HG03045 (cell line): ENCODE data around the gene TMEM208.

ENCODE experiments used
- ATAC-seq: cut with Tn5 transposase; IDR thresholded peaks from one replicate; pipeline ENCODE4 v1.9.1; 2021; ENCODE audit warnings: mild to moderate bottlenecking, moderate library complexity; ENCODE audit not compliant: unreplicated experiment

TMEM208 gene

DNA sequence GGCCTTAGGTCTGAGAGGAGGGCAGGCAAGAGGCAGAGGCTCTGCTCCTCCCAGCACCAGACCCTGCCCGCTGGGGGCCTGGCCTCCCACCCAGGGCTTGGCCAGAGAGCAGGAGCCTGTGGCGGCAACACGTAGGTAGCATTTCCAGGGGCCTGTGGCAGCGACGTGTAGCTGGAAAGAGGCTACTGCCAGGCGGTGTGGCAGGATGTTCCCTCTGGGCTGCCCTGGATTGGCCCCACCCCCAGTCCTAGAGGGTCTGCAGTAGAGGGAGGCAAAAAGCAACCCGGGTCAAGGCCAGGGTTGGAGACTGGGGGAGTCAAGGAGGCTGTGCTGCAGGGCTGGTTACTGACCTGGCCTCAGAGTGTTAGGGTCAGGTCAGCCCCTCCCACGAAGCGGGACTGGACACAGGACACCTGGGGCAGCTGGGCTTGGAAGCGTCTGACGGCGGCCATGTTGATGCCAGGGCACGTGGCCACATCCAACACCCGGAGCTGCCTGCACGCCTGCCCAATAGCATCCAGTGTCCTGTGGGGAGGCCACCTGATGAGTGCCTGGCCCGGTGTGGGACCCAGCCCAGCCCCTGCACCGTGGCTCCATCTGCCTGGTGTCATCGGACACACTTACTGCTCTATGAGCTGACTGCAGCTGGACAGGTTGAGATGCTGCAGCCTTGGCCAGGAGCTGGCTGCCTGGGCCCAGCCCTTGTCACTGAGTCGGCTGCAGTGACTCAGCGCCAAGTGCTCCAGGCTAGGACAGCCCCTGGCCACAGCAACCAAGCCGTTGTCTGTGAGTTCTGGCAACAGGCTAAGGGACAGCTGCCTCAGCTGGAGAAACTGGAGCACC, 19.5 kb upstream of the TMEM208 start:
- ATAC-seq = no peak

DNA sequence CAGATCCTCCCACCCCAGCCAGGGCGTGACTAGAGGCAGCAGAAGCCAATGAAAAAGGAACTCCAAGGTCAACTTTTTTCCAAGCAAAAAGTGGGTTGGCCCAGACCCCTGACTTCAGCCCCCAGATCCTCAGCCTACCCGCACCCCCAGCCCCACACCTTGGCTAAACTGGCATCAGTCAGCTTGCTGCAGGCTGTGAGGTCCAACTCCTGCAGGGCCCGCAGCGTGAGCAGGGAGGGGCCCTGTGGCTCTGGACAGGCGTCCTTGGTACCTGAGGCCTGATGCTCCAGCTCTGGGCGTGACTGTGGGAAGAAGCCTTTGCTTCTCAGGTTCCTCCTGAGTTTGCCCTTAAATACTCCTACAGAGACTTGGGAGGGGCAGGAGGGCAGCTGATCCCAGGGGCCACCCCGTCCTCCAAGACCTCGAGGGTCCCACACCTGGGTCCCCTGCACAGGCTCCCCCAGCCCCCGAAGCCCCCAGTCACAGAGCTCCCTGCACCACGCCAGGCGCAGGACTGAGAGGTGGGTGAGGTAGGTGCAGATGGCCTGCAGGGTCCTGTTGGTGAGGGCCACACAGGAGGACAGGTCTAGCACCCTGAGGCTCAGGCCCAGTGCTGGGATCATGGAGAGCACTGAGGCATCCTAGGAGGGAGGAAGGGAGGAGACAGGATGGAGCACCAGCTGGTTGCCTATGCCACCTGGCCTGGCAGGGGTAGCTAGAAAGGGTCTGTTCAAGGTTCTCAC, 18.6 kb upstream of the TMEM208 start:
- ATAC-seq = no peak

DNA sequence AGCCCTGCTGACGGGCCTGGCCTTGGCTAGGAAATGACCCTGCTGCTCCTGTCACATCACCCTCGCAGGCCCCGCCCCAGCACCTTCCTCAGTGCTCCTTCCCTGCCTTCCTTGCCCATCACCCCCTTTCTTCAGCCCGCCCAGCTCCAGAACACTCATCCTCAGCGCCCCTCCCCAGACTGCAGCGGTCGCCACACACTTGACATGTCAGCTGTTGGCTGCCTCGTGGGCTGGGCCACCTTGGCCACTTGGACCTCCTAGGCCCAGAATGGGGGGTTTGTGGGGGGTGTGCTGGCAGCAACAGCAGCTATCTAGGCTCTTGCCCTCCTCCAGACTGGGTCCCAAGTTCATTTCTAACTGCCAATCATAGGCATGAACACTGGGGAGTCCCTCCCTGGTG, 17.4 kb upstream of the TMEM208 start:
- no peak for ATAC-seq

DNA sequence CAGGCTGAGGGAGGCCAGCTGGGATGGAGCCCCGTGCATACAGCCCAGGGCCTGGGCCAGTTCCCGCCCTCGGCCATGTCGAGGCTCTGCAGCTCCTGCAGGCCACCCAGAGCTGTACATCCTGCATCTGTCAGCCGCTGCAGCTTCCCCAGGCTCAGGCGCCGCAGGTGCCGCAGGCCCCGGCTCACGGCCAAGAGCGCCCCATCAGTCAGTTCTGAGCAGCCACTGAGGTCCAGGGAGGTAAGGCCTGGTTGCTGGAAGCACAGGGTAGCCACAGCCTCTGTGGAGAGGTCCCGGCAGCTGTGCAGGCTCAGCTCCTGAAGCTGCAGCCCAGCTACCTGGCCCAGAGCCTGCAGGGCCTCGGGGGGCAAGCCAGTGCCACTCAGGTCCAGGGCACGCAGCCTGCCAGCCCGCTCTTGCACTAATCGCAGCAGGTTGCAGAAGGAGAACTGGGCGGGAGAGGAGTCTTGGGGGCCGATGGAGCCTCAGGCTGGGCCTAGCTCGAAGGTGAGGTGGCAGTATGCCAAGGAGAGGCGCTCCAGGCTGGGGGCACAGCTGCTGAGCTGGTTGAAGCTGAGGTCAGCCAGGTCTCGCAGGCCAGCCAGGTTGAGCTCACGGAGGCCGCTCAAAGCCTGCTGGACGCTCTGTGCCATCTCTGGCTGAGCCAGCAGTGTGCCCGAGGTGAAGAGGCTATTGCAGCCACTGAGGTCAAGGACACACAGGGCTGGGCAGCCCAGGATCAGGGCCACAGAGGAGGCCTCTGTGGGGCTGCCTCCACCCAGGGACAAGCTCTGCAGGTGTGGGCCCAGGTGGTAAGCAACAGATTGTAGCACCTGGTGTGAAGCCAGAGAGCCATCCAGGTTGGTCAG, 16.6 kb upstream of the TMEM208 start:
- no peak for ATAC-seq

DNA sequence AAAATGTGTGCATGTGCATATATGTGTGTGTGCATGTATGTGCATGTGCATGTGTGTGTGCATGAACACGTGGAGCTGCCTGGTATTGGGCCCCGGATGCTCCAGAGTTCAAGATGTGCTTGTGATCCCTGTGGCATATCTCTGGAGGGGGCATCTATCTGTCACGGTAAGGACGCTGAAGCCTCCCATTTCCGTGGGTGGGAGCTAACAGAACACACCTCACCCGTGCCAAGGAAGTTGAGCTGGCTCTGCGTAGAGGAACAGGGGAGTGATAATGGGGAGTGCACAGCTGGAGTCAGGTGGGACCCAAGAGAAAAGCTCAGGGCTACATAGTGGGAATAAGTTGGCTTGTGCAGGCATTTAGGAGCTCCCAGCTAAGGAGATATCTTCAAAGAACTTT, 15.3 kb upstream of the TMEM208 start:
- ATAC-seq = no peak

DNA sequence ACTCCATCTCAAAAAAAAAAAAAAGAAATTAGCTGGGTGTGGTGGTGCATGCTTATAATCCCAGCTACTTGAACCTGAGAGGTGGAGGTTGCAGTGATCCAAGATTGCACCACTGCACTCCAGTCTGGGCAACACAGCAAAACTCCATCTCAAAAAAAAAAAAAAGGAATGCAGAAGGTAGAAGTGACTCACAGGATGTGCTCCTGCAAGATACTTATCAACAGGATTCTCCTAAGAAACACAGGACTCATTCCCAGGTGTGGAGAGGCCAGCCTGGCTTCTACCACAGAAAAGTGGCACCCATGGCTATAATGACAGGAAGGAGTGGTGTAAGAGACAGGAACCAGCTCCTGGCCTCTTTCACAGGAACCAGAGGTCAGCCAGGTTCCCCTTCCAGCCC, 14.2 kb upstream of the TMEM208 start:
- ATAC-seq = no peak

DNA sequence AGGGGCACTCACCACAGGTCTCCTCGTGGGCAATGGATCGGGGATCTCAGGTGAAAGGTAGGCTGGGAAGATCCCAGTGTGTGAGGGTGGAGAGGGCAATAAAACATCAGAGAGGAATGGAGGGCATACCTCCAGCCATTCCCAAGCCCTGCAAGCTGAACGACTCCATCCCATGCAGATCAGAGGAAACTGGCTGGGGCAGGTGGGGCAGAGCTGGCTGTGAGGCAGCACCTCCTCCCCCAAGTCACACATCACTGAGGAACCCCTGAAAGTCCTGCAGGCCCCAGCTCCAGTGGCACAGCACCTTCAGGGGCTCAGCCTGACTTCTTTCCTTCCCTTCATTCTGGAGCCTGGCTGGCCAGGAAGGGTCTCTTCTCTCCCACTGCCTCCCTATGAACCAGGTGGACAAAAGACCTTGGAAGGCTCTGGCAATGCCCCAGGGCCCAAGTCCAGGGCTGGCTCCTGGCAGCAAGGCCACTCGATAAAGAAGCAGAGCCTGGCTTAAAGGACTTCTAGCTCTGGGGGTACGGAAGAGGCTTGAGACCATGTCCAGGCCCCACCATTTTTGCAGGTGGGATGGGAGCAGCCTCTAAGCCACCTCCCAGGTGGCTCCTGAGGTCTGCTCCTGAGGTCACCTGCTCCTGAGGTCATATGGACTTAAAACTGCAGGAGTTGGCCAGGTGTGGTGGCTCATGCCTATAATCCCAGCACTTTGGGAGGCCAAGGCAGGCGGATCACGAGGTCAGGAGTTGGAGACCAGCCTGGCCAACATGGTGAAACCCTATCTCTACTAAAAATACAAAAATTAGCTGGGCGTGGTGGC, 13.5 kb upstream of the TMEM208 start:
- ATAC-seq = no peak

DNA sequence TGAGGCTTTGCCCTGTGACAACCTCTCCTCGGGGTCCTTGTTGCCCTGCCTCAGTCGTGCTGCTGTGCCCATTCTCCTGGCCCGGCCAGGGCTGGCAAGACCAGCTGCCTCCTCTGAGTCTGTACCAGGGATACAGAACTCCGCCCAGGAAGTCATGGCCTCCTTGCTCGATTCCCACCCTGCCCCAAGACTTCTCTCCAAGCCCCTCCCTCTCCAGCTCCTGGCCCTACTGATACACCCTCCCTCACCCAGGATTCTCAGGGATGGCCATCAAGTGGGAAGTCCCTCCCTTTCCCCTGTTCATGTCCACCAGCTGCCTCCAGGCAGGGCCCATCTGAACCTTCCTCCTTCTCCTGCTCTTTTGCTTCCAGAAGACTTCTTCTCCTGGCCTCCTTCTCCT, 11.2 kb upstream of the TMEM208 start:
- no peak for ATAC-seq

DNA sequence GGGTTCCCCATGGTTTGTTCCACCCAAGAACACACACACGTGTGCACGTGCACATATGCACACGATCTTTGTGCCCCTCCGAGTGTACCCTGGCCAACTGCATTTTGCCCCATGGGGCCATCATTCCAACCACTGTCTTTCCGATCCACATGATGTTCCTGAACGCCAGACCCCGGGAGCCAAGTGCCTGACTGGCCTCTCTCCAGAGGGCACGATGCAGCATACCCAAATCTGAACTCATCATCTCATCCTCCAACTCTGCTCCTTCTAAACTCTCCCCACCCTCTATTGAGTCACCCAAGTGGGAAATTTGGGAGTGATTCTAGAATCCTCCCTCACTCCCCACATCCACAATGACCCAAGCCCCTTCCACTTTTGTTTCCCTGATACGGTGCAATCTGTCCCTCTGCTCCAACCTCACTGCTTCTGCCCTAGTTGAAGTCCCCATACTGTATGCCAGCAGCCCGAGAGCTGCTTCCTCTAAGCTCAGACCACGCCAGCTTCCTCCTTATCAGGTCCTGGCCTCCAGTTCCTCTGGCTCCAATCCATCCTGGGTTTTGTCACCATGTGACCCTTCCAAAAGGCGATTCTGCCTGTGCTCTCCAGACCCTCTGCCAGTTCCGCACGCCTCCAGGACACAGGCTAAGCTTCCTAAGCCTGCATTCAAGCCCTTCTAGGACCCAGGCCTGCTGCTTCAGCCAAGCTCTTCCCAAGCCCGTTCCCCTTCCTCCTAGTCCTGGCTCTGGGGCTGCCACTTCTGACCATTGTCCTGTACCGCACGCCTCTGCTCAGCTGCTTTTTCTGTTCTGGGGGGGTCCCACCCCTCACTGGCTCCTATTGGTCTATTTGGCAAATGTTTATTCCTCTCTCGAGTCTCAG, 10.1 kb upstream of the TMEM208 start:
- no peak for ATAC-seq

DNA sequence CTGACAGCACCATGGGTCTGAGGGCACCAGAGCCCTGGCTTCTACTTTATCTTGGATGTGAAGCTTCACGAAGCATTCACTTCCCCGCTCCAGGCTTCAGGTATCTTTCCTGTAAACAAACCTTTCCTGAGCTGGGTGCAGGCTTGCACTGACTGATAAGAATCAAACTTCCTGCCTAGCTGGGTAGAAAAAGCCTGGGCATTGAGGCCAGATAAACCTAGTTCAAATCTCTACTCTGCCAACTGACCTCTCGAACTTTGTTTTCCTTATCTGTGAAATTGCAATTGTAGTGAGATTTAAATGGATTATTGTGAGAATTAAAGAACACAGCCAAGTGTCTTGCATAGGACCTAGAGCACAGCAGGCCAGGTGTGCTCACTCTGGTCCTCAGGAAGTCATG, 2.9 kb upstream of the TMEM208 start:
- ATAC-seq = no peak

DNA sequence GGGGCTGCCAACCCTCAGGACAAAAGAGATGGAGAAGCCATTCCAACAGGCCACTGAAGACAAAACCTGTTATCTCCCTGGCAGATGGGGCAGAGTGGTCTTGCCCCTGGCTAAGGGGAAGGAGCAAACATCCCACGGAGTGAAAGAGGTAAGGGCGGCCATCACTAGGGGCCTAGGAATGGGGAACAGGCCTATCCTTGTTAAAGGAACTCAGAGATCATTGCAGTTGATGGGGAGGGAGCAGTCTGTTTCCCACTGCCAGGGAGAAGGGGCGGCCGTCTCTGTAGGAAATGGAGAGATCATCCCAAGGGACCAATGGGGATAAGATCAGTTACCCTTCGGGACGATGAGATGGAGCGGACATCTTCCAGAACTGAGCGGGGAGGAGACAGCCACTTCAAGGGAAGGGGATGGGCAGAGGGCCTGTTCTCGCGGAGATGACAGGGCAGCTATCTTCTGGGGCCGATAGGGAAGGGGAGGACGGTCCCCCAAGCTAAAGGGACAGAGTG, 581 bp upstream of the TMEM208 start:
- no peak for ATAC-seq

DNA sequence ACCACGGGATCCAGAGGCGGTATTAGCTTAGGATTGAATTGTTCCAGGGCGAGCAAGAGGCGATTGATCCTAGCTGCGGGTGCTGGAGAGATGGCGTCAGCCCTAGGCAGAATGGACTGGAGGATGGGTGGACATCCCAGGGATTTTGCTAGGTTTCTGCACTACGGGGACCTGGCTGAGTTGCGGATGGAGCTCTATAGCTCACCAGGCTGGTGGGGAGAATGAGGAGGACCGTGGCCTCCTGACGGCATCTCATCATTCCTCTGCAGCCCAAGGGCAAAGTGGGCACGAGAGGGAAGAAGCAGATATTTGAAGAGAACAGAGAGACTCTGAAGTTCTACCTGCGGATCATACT, 614 bp downstream of the TMEM208 start:
- no peak for ATAC-seq

DNA sequence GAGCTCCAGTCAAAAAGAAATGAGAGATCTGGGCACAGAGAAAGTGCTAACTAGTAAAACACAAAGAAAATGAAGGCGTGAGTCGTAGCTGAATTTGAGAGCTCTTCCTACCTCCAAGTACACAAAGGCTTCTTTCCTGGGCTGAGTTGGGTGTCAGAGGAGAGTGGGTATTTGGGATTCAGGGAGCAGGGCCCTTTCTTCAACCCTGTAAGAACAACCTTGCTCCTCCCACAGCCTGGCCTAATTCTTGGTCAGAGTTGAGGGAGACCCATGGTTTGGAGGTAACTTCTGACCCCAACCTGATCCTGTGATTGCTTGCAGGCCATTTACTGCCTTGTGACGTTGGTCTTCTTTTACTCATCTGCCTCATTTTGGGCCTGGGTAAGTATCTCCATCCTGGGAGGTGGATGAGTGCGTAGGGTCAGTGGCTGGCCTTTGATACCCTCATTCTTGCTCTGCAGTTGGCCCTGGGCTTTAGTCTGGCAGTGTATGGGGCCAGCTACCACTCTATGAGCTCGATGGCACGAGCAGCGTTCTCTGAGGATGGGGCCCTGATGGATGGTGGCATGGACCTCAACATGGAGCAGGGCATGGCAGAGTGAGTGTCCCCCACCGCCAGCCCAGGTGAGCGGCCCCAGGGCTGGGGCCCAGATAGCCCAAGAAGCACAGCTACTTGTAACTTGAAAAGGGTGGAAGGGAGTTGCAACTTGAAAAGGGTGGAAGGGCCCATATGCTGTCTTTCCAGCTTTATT, 1.3 kb downstream of the TMEM208 start:
- ATAC-seq = no peak

DNA sequence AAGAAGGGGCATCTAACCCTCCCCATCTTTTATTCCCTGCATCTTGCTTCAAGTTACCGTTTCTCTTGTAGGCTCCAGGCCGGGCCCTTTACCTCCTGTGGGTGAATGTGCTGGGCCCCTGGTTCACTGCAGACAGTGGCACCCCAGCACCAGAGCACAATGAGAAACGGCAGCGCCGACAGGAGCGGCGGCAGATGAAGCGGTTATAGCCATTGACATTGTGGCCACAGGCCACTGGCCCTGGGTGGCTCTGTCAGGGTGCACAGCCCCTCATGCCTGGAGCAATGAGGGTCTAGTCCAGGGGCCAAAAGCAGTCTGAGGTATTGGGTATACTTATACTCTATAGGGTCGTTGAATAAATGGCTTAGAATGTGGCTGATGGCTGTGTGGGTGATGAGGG, 2.0 kb downstream of the TMEM208 start:
- no peak for ATAC-seq

DNA sequence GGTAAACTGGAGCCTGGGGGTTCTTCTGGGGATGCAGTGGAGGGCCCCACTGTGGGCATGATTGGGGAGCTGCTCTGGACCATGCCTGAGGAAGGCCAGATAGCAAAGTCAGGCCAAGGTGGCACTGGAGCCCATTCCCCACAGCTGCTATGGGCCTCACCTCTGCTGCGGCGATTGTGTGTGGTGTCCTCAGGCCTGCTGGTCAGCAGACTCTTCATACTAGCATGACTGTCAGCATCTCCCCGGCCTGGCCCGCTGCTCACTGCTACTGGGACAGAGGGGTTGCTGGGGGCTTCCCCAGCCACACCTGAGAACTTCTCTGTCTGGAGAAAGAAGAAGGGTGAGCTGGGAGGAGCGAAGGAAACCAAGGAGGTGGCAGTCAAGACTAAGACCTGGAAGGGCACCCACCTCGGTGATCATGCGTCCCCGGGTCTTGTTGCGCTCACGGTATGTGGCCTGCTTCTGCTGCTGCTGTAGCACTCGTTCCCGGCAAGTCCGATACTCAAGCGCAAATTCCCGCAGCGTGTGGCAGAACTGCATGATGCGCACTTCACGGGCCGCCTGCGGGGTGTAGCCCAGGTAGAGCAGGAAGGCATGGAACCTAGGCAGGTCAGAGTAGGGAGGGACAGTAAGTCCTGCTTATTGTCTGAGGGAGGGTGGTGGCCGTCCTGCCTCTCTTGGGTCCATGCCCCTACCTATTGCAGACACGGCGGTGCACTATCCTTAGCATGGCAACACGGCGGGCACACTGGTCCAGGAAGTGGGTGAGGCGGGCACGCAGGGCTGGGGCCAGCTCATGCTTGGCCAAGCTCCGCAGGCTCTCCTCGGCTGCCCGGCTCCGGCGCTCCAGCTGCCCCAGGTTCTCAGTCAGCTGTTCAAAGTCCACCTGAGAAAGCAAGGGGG, 3.2 kb downstream of the TMEM208 start:
- no peak for ATAC-seq

DNA sequence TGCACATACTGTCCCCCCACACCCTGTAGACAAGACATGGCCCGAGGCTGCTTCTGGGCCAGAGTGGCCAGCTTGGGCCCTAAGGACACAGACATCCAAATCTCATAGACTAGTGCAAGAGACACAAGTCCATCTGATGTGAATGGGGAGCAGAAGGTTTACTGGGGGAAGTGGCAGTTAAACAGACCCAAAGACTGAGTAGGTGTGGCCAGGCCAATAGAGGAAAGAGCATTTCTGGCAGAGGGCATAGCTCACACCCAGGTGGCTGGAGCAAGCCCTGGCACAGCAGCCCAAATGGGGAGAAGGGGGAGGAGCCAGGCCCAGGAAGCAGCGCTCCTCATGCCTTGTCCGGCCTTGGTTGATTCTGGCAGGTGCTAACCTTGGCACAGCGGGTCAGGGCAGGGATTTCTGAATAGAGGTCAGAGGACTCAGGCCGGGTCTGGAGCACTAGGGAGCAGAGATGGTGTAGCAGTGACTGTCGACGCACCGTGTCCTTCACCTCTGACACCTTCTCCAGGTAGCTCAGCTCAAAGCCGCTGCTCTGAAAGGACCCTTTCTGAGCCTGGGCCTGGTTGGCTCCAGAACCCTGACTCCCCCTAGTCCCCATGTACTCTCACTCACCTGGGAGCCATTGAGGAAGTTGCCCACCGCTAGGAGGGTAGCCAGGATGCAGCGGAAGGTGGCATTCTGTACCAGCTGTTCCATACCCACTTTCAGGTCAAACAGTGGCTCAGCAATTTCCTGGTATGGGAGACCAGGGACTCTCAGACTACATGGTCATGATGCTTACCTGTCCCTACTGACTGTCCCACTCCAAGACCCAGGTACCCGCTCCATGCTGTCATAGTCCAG, 4.1 kb downstream of the TMEM208 start:
- ATAC-seq = no peak

DNA sequence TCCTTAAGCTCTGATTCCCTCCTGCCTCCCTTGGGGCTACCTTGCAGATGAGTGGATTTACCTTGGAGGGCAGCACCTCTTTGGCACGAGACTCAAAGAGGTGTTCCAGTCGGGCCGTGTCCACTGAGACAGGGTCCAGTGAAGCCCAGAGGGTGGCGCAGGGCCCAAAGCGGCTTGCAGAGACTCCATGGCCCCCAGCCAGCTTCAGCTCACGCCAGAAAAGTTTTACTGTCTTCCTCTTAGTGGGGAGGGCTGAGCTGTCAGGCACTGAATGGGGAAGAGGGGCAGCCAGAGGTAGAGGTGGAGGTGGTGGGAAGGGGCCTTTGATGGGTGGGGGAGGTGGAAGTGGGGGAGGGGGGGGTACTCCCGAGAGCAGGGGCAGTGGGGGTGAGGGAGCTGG, 6.7 kb downstream of the TMEM208 start:
- ATAC-seq = no peak
